Measurements from ENCODE around the gene CSF2RB. TPM values are rescaled to one million over a fixed set of nuclear protein-coding genes. Genes with fewer than 3 reads are reported as not detected.

CSF2RB gene
- total RNA-seq, 2 experiments from 2014 or later = 0.04 TPM

DNA sequence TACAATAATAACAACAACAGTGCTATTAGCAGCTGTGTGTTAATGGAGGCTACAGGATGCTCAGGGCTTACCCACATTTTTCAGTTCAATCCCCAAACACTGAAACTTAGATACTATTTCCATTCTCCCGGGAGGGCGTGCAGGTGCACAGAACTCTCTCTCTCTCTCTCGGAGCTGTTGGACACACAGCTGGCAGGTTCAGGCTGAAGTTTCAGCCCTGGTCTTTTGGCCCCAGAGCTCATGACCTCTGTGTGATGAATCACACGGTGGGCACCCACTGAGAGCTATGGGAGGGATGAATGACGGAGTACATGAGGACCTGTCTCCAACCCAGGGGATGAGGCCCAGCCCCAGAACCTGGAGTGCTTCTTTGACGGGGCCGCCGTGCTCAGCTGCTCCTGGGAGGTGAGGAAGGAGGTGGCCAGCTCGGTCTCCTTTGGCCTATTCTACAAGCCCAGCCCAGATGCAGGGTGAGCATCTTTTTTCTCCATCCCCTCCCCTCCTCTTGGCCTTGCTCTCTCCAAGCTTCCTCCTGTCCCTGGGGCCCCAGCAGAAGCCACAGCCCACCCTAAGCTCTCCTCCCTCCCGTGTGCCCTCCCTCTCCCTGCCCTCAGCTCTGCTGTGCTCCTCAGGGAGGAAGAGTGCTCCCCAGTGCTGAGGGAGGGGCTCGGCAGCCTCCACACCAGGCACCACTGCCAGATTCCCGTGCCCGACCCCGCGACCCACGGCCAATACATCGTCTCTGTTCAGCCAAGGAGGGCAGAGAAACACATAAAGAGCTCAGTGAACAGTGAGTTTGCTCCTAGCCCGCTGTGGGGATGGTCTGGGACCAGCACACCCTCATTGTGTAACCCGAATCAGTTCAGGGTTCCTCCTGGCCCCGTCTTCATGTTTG is 16.9 kb downstream of the CSF2RB start:
- ChIA-PET CTCF (interaction anchor here (0.6 to 0.9 kb wide), 2 partner anchors 16 to 74 kb away, joined by 3 read pairs; no protein-coding TSS in a partner anchor), POLR2A (no interaction called here)

DNA sequence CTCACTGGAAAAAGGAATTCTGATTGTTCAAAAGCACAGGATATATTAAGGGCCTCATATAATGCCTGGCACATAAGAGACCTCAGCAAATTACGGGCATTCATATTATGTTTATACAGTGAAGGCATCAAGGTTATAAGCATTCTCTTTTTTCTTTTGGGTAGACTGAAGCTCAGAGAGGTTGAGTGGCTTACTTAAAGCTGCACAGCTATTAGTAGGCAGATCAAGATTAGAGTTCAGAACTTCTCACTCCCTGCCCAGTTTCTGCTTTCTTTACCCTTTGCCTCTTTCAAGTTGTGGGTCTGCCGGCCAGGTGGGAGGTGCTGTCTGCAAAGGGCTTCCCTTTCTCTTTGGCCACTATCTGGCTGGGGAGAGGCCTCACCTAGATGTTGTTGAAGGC is 18.0 kb downstream of the CSF2RB start:
- POLR2A ChIA-PET = interaction anchor here (0.7 kb wide), 1 partner anchor 390 kb away, joined by 6 read pairs; no protein-coding TSS in a partner anchor
- CTCF ChIA-PET = no interaction called here

DNA sequence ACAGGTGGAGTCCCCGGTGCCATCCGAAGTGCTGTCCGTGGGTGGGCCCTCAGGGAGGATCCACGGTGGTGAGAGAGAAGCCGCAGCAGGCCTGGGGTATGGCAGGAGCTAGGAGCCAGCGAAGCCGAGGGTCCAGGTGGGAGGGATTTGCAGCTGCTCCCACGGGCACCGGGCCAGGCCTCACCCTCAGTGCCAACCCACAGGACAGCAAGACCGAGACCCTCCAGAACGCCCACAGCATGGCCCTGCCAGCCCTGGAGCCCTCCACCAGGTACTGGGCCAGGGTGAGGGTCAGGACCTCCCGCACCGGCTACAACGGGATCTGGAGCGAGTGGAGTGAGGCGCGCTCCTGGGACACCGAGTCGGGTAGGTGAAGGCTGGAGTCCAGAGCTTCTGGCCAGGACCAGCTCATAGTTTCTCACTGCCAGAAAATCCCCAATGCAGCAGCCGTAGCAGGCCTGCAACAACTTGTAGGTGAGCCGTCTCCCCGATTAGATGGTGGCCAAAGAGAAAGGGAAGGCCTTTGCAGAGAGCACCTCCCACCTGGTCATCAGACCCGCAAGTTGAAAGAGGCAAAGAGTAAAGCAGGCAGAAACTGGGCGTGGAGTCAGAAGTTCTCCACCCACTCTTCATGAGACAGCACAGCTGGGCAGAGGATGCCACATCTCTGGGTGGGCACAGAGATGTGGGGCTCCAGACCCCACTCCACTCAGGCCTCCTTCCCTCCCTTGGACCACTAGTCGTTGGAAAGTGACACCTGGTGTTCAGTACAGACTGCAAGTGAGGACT is 20.4 kb downstream of the CSF2RB start:
- POLR2A ChIA-PET = no interaction called here
- CTCF ChIA-PET = interaction anchor here (0.7 kb wide), 1 partner anchor 385 kb away, joined by 4 read pairs; no protein-coding TSS in a partner anchor

DNA sequence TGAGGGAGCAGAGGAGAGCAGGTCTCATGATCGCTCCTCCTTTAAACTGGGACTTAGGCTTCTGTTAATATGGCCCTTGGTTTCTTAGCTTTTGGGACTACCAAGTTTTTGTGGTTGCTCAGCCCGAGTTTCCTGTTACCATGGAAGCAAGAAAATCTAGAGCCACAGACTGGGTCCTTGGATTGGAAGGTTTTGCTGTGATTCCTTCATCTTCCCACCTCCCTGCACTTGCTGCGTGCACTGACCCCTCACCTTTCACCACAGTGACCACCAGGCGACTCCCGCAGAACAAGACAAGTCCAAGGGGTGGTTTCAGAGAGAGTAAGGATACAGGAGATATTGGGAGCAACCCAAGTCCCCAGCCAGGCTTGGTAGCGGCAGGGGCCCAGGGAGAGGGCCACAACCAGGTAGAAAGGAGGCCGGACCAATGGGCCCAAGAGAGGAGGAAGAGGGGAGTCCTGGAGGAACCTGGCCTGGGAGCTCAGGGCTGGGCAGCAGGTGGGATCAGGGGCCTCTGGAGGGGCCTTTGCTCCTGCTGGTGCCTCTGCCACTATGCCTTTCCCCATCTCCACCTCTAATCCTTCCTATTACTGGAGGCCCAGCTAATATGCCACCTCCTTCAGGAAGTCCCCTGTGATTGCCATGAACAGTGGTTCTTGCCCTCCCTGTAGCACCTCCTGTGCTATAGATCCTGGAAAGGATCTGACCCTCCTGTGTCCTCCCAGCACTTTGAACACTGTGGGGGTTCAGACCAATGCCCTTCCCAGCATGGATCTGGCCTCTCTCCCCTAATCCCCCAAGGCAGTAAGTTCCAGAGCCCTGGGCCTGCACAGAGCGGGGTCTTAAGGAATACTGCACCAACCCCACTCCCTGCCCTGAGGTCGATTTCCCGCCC is 21.2 kb downstream of the CSF2RB start:
- CTCF ChIA-PET = no interaction called here
- POLR2A ChIA-PET = no interaction called here

DNA sequence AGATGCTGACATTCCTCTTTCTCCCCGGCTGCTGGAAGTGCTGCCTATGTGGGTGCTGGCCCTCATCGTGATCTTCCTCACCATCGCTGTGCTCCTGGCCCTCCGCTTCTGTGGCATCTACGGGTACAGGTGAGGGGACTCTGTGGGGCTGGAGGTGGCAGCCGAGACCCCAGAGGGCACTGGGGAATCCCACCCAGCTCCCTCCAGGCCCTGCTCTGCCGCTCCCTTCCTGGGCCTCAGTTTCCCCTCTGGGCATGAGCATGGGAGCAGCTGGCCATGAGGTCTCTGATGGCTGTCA is 21.8 kb downstream of the CSF2RB start:
- ChIA-PET CTCF (no interaction called here), POLR2A (no interaction called here)

DNA sequence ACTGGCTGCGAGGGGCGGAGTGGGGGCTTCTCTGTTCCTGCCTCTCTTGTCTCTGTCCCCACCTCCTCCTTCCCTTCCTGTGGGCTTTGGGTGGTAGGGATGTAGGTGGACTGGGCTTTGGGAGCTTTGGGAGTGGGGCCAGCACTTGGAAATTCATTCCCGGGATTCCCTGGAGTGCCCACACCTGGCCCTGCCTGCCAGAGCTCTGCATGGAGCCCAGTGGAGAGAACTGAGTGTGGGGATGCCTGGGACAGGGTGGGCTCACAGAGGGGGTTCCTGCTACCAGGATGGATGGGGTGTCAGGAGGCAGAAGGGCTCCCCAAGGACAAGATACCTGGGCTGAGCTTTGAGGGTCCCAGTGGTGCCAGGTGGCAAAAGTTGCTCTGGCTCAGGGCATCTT is 22.3 kb downstream of the CSF2RB start:
- ChIA-PET POLR2A (no interaction called here), CTCF (no interaction called here)

DNA sequence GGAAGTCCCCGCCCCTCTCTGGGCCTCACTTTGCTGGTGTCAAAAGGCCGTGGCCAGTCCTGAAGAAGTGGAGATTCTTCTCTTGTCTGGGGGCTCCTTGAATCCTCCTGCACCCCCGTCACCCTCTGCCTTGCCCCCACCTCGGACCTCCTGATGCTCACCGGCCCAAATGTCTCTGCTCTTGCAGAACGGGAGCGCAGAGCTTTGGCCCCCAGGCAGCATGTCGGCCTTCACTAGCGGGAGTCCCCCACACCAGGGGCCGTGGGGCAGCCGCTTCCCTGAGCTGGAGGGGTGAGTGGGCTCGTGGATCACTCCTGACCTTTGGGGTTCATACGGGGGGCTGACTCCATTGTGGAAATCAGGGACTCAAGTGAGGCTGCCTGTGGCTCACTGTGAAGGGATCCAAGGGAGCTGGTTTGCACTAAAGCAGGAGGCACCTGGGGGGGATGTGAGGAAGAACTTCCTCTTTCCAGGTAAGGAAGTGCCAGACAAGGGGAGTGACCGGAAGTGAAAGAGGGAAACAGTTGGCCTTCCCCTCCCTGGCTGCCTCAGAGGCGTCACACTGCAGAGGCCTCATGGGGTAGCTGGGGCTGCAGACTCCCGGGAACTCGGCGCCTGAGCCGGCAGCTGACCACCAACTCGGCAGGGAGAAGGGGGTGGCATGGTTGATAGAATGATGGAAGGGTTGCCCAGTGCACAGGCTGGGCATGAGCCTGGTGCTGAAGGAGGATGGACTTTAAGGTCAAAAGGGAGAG is 23.1 kb downstream of the CSF2RB start:
- POLR2A ChIA-PET = no interaction called here
- CTCF ChIA-PET = no interaction called here

DNA sequence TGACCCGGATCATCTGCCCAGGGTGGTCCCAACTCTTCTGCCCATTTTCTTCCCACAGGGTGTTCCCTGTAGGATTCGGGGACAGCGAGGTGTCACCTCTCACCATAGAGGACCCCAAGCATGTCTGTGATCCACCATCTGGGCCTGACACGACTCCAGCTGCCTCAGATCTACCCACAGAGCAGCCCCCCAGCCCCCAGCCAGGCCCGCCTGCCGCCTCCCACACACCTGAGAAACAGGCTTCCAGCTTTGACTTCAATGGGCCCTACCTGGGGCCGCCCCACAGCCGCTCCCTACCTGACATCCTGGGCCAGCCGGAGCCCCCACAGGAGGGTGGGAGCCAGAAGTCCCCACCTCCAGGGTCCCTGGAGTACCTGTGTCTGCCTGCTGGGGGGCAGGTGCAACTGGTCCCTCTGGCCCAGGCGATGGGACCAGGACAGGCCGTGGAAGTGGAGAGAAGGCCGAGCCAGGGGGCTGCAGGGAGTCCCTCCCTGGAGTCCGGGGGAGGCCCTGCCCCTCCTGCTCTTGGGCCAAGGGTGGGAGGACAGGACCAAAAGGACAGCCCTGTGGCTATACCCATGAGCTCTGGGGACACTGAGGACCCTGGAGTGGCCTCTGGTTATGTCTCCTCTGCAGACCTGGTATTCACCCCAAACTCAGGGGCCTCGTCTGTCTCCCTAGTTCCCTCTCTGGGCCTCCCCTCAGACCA is 24.0 kb downstream of the CSF2RB start:
- CTCF ChIA-PET = no interaction called here
- POLR2A ChIA-PET = no interaction called here

DNA sequence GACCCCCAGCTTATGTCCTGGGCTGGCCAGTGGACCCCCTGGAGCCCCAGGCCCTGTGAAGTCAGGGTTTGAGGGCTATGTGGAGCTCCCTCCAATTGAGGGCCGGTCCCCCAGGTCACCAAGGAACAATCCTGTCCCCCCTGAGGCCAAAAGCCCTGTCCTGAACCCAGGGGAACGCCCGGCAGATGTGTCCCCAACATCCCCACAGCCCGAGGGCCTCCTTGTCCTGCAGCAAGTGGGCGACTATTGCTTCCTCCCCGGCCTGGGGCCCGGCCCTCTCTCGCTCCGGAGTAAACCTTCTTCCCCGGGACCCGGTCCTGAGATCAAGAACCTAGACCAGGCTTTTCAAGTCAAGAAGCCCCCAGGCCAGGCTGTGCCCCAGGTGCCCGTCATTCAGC is 24.6 kb downstream of the CSF2RB start:
- POLR2A ChIA-PET = no interaction called here
- CTCF ChIA-PET = no interaction called here

DNA sequence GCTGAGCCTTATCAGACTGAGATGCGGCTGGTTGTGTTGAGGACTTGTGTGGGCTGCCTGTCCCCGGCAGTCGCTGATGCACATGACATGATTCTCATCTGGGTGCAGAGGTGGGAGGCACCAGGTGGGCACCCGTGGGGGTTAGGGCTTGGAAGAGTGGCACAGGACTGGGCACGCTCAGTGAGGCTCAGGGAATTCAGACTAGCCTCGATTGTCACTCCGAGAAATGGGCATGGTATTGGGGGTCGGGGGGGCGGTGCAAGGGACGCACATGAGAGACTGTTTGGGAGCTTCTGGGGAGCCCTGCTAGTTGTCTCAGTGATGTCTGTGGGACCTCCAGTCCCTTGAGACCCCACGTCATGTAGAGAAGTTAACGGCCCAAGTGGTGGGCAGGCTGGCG is 25.5 kb downstream of the CSF2RB start:
- ChIA-PET CTCF (no interaction called here), POLR2A (no interaction called here)

DNA sequence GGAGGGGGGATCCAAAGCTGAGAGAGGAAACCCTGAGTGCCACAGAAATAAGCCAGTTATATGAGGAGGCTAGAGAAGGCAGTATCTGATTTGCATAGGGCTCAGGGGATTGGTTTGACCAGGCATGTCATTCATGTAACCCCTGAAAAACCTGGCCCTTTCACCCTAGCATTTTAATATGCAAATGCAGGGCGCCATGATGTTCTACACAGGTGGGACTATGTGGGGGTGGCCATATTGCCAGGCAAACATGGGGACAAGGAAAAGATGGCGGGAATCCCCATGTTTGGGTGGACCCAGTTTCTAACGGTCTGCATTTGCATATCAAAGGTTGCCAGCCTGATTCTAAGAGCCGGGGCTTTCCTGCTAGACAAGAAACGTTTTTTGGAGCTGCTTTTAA is 27.2 kb downstream of the CSF2RB start:
- ChIA-PET CTCF (no interaction called here), POLR2A (no interaction called here)

DNA sequence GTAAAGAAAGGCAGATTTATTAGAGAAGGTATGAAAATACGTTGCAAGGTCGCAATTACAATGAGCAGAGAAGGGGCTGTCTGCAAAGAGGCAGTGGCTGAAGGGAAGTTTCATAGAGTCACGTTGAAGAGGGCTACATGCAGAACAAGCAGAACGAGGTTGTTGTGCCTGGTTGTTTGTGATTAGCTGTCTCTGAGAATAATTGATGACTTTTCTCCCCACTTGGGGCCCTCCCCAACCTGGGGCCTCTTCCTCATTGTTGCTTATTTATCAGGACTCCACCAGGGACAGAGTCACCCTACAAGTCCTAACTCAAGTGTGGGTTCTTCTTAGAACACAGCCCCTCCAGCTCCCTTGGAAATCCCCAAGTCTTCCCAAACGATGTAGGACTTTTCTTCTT is 29.1 kb downstream of the CSF2RB start:
- CTCF ChIA-PET = no interaction called here
- POLR2A ChIA-PET = no interaction called here

DNA sequence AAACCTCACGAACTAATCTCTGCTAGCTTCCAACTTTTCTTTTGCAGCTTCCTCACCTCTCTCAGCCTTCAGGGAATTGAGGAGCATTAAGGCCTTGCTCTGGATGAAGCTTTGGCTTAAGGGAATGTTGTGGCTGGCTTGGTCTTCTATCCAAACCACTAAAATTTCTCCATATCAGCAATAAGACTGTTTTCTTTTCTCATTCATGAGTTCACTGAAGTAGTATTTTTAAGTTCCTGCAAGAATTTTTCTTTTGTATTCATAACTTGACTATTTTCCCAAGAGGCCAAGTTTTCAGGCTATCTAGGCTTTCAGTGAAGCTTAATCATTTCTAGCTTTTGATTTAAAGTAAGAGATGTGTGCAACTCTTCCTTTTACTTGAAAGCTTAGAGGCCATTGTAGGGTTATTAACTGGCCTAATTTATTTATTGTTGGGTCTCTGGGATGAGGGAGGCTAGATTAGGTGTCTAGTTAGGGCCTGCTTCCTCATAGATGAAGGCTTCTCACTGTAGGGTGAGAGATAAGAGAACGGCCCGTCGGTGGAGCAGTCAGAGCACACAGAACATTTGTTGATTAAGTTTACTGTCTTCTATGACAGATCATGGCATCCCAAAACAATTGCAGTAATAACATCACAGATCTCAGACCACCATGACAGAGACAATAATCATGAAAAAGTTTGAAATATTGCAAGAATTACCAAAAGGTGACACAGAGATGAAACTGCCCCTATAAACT is 33.2 kb downstream of the CSF2RB start:
- POLR2A ChIA-PET = no interaction called here

DNA sequence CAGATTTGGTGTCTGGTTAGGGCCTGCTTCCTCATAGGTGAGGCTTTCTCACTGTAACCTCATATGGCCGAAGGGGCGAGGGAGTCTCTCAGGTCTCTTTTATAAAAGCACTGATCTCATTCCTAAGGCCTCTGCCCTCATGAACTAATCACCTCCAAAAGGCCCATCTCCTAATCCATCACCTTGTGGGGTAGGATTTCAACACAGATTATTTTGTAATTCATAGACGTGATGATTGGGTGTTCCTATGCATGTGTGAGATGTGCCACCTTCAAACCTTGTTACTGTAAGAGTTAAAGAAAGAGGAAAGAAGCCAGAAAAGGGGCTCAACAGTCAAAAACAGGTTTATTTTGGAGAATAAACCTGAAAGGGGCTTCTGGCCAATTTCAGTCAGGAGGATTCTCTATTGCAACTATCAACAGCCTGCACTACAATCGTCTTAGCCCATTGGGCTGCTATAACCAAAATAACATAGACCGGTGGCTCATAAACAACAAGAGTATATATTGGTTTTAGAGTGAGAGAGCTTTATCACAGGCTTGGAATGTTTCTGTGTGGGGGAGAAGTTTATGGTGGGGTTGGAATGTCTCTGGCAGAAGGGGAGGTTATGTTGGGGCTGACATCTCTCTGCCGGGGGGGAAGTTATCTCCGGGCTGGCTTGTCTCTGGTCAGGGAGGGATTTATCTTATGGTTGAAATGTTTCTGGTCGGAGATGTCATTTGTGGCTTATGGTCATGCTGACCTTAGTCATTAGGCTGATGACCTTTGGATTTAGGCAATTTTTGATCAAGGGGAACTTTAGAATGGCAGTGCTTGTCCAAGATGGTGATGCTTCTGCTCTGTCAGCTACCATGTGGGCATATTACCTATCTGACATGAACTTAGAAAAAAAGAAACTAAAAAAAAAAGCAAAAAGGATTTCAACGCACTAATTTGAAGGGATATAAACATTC is 35.1 kb downstream of the CSF2RB start:
- POLR2A ChIA-PET = no interaction called here
- CTCF ChIA-PET = no interaction called here

More for the DNA sequence above, 33.2 kb downstream of the CSF2RB start:
- CTCF ChIA-PET = interaction anchor here (0.6 kb wide), 1 partner anchor 32 kb away, joined by 3 read pairs; no protein-coding TSS in a partner anchor

DNA sequence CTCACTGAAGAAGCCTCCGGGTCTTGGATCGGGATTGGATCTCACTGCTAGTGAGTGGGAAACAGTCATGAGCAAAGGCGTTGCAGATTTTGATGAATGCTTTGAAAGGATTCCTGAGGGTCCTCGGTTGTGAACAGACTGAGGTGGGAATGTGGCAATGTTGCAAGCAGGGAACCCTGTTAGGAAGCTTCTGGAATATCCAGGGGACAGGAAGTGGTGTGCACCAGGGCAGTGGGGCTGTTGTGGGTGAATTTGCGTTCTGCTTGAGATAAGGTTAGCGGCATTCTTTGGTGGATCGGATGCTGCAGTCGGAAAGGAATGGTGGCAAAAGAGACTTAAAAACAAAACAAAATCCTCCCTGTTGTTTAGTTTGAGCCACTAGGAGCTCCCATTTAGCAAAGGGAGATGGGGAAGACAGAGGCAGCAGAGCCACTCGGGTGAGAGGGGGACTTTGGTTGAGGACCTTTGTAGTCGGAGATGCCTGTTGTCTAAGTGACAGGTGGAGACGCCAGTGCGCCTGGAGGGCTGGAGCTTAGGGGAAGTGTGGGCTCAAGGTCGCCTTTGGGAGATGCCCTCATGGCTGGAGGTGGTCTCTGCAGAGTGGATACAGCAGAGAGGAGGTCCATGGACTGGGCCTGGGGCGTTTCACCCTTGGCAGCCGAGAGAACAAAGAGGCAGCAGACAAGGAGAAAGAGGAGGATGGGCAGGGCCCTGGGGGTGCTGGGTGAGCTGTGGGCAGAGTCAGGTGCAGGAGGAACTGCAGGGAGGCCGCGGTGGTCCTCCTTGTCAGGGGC is 37.6 kb downstream of the CSF2RB start:
- POLR2A ChIA-PET = no interaction called here
- CTCF ChIA-PET = no interaction called here

DNA sequence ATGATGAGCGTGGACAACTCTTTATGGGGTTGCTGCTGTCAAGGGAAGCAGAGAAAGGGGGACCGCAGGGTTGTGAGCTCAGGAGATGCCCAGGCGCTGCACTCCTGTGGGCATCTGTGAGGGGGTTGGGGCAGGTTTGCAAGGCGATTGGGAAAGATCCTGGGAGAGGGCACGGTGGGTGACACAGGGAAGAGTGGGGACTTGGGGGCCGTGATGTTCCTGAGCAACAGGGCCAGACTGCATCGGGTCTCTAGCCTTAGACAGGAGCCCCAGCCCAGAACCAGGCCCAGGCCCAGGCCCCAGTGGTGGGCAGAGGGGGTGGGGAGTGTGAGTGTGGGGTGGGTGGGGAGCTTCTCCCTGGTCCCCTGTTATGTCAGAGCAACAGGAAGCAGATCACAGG is 38.3 kb downstream of the CSF2RB start:
- ChIA-PET POLR2A (no interaction called here), CTCF (no interaction called here)
